ENCODE results near the gene CACNA1D. TPM values are rescaled to one million over a fixed set of nuclear protein-coding genes. Genes with fewer than 3 reads are reported as not detected.

The CACNA1D gene
- total and polyA plus RNA-seq, 2 donors from 2014 or later, result 3.7 to 35.7 TPM

GRCh38 chr3:53828581-53828980, 334.2 kb downstream of the CACNA1D start:
- DNase-seq, result no peak
- Histone ChIP-seq H3K9me3 (ENCODE audit: control insufficient read depth in 2 of 3, insufficient read depth in 1 of 3, low read length in 3 of 3) (no peaks in the 10 kb centered on the region), H3K9ac (ENCODE audit: low read length in 3 of 3) (no peak overlapping the region), H3K4me3 (ENCODE audit: low read length in 3 of 3) (no peak overlapping the region), H3K27ac (ENCODE audit: low read depth in 2 of 2, low read length in 2 of 2) (no peak overlapping the region), H3K27me3 (ENCODE audit: control insufficient read depth, insufficient read depth, low read length) (no peaks in the 10 kb centered on the region), H3K4me1 (ENCODE audit: control insufficient read depth in 2 of 3, insufficient read depth in 2 of 3, low read depth in 1 of 3, low read length in 3 of 3) (no peaks in the 10 kb centered on the region), H3K36me3 (ENCODE audit: control insufficient read depth in 2 of 3, insufficient read depth in 3 of 3, low read length in 3 of 3) (no peaks in the 10 kb centered on the region)
- intact Hi-C loops (cut with DNase I), result no loop called here
- TF ChIP-seq CTCF (IDR thresholded peaks at IDR 0.05; ENCODE audit: borderline replicate concordance, extremely low read depth, insufficient read depth), result no peak
- FAIRE-seq, result no peak

- Histone ChIP-seq H3K4me1 (ENCODE audit: control insufficient read depth in 2 of 3, insufficient read depth in 2 of 3, low read depth in 1 of 3, low read length in 3 of 3) (no peaks in the 10 kb centered on the region), H3K36me3 (ENCODE audit: control insufficient read depth in 2 of 3, insufficient read depth in 3 of 3, low read length in 3 of 3) (no peaks in the 10 kb centered on the region), H3K9me3 (ENCODE audit: control insufficient read depth in 2 of 3, insufficient read depth in 1 of 3, low read length in 3 of 3) (no peaks in the 10 kb centered on the region), H3K9ac (ENCODE audit: low read length in 3 of 3) (no peak overlapping the region), H3K27me3 (ENCODE audit: control insufficient read depth, insufficient read depth, low read length) (no peaks in the 10 kb centered on the region), H3K4me3 (ENCODE audit: low read length in 3 of 3) (no peak overlapping the region), H3K27ac (ENCODE audit: low read depth in 2 of 2, low read length in 2 of 2) (no peak overlapping the region)
- DNase-seq (peak in 1 of 5 donors; percentile 1), FAIRE-seq (no peak)
- intact Hi-C loops (cut with DNase I), result no loop called here
- no peak for TF ChIP-seq CTCF (IDR thresholded peaks at IDR 0.05; ENCODE audit: borderline replicate concordance, extremely low read depth, insufficient read depth)
Measured at GRCh38 chr3:53829605-53830004, 335.2 kb downstream of the CACNA1D start.

GRCh38 chr3:53830944-53831343, 336.5 kb downstream of the CACNA1D start:
- TF ChIP-seq CTCF (IDR thresholded peaks at IDR 0.05; ENCODE audit: borderline replicate concordance, extremely low read depth, insufficient read depth), result no peak
- Histone ChIP-seq H3K4me3 (ENCODE audit: low read length in 3 of 3) (no peak overlapping the region), H3K27me3 (ENCODE audit: control insufficient read depth, insufficient read depth, low read length) (no peaks in the 10 kb centered on the region), H3K9ac (ENCODE audit: low read length in 3 of 3) (no peak overlapping the region), H3K27ac (ENCODE audit: low read depth in 2 of 2, low read length in 2 of 2) (no peak overlapping the region), H3K9me3 (ENCODE audit: control insufficient read depth in 2 of 3, insufficient read depth in 1 of 3, low read length in 3 of 3) (no peaks in the 10 kb centered on the region), H3K4me1 (ENCODE audit: control insufficient read depth in 2 of 3, insufficient read depth in 2 of 3, low read depth in 1 of 3, low read length in 3 of 3) (no peaks in the 10 kb centered on the region), H3K36me3 (ENCODE audit: control insufficient read depth in 2 of 3, insufficient read depth in 3 of 3, low read length in 3 of 3) (no peaks in the 10 kb centered on the region)
- DNase-seq (peak in 1 of 5 donors; percentile 24), FAIRE-seq (no peak)
- intact Hi-C loops (cut with DNase I), result no loop called here

GRCh38 chr3:53833053-53833645, 338.7 kb downstream of the CACNA1D start:
- H3K36me3 ChIP-seq (ENCODE audit: control insufficient read depth in 2 of 3, insufficient read depth in 3 of 3, low read length in 3 of 3), result no peaks in the 10 kb centered on the region
- no peak overlapping the region for H3K9ac ChIP-seq (ENCODE audit: low read length in 3 of 3)
- no peaks in the 10 kb centered on the region for H3K27me3 ChIP-seq (ENCODE audit: control insufficient read depth, insufficient read depth, low read length)
- H3K4me3 ChIP-seq (ENCODE audit: low read length in 3 of 3), result no peak overlapping the region
- DNase-seq (peak in 1 of 5 donors; percentile 19), FAIRE-seq (no peak)
- H3K4me1 ChIP-seq (ENCODE audit: control insufficient read depth in 2 of 3, insufficient read depth in 2 of 3, low read depth in 1 of 3, low read length in 3 of 3), result no peaks in the 10 kb centered on the region
- no peak for TF ChIP-seq CTCF (IDR thresholded peaks at IDR 0.05; ENCODE audit: borderline replicate concordance, extremely low read depth, insufficient read depth)
- no peaks in the 10 kb centered on the region for H3K9me3 ChIP-seq (ENCODE audit: control insufficient read depth in 2 of 3, insufficient read depth in 1 of 3, low read length in 3 of 3)
- intact Hi-C loops (cut with DNase I), result no loop called here
- H3K27ac ChIP-seq (ENCODE audit: low read depth in 2 of 2, low read length in 2 of 2), result no peak overlapping the region

Data from kidney (tissue), 14 donors.